Sigmoid colon (tissue), 7 donors: ENCODE results near the gene TNP2. TPM values are rescaled to one million over a fixed set of nuclear protein-coding genes. Genes with fewer than 3 reads are reported as not detected.

ENCODE experiments used
- DNase-seq: peaks from one replicate; pipeline ENCODE4 v3.0.0-alpha.2; 2019
- H3K27ac ChIP-seq, 4 donors: fragments of 200-600 bp; sonication (generic); one replicate each; pipeline ENCODE4 v1.5.1; 2016 to 2019; ENCODE audit warnings: mild to moderate bottlenecking in 1 of 4
- H3K27me3 ChIP-seq, 3 donors: fragments of 200-600 bp; sonication (generic); one replicate each; pipeline ENCODE4 v1.5.1; 2019; ENCODE audit warnings: mild to moderate bottlenecking in 1 of 3
- H3K36me3 ChIP-seq, 4 donors: fragments of 200-600 bp; sonication (generic); one replicate each; pipeline ENCODE4 v1.5.1; 2016 to 2019
- H3K4me1 ChIP-seq, 4 donors: fragments of 200-600 bp; sonication (generic); one replicate each; pipeline ENCODE4 v1.5.1; 2017 to 2019
- H3K4me3 ChIP-seq, 4 donors: fragments of 200-600 bp; sonication (generic); one replicate each; pipeline ENCODE4 v1.5.1; 2017 to 2019; ENCODE audit warnings: mild to moderate bottlenecking in 2 of 4, moderate library complexity in 1 of 4
- H3K9me3 ChIP-seq, 4 donors: fragments of 200-600 bp in 3 of 4; sonication (generic) in 3 of 4; one replicate each; pipeline versions ENCODE4 v1.5.1 to v1.6.1; 2013 to 2019
- CTCF ChIP-seq, 4 experiments: fragments of 450-650 bp in 3 of 4; fragments of 200-600 bp in 1 of 4; IDR thresholded peaks; one replicate each; pipeline ENCODE4 v1.5.1; 2016 to 2019; ENCODE audit warnings: antibody characterized with exemption in 4 of 4, mild to moderate bottlenecking in 3 of 4, moderate library complexity in 2 of 4
- EP300 ChIP-seq, 4 donors: sonication (generic); formaldehyde crosslinking; IDR thresholded peaks; one replicate each; pipeline ENCODE4 v1.6.1; 2017; ENCODE audit warnings: antibody characterized with exemption in 4 of 4
- POLR2A ChIP-seq, 2 donors: fragments of 450-650 bp; IDR thresholded peaks; one replicate each; pipeline ENCODE4 v1.6.1; 2016; ENCODE audit warnings: antibody characterized with exemption in 2 of 2, mild to moderate bottlenecking in 2 of 2, moderate library complexity in 2 of 2
- POLR2AphosphoS5 ChIP-seq, 4 donors: sonication (generic); formaldehyde crosslinking; IDR thresholded peaks; one replicate each; pipeline ENCODE4 v1.6.1; 2017; ENCODE audit warnings: antibody characterized with exemption in 4 of 4
- WGBS, 2 donors: extraction: QIAGEN DNeasy Blood & Tissue Kit; methylation state at CpG; one replicate each; pipeline ENCODE4 v1.1.7; 2013; 5-methylcytosine and 5-hydroxymethylcytosine counted together
- intact Hi-C: fragments of 100-400 bp; cut with DNase I; formaldehyde crosslinking; loops from one replicate; pipeline ENCODE4 v1.15.1; 2023
- polyA plus RNA-seq, 3 donors: library from polyadenylated mRNA; stranded (reverse); fragments of 200-250 nt; gene quantifications; one replicate each; pipeline ENCODE4 v1.2.3, GENCODE V29; 2013
- total RNA-seq, 4 donors: library from RNA; depleted of rRNA; stranded (reverse); fragments of >200 nt; gene quantifications; one replicate each; pipeline ENCODE4 v1.1.0, GENCODE V29; 2016
- donor health status: healthy with polysubstance abuse.
- donor health status: Bipolar disorder and iron deficiency.
- donor health status: healthy.

Gene TNP2
- total and polyA plus RNA-seq, 7 donors: not detected

- peaks cover 0 to 7% (median 0%) of the 10 kb centered on the region in 4 donors for H3K4me1 ChIP-seq
- H3K27me3 ChIP-seq: no peaks in the 10 kb centered on the region
- DNase-seq: no peak
- intact Hi-C loops: no loop called here
- H3K27ac ChIP-seq: no peak overlapping the region
- 95 to 96% methylated on average over 7 of the region's 7 CpGs for WGBS, 2 donors
- TF ChIP-seq CTCF (IDR thresholded peaks at IDR 0.05): no peak
- TF ChIP-seq POLR2A (IDR thresholded peaks at IDR 0.05): no peak
- TF ChIP-seq EP300 (IDR thresholded peaks at IDR 0.05): no peak
- TF ChIP-seq POLR2AphosphoS5 (IDR thresholded peaks at IDR 0.05): no peak
- no peak overlapping the region for H3K4me3 ChIP-seq
- H3K36me3 ChIP-seq: no peaks in the 10 kb centered on the region
- H3K9me3 ChIP-seq: no peaks in the 10 kb centered on the region
Observed at GRCh38 chr16:11274964-11275363, 5.8 kb upstream of the TNP2 start.

- H3K27ac ChIP-seq: no peak overlapping the region
- TF ChIP-seq CTCF (IDR thresholded peaks at IDR 0.05) (no peak), POLR2A (IDR thresholded peaks at IDR 0.05) (no peak), EP300 (IDR thresholded peaks at IDR 0.05) (no peak), POLR2AphosphoS5 (IDR thresholded peaks at IDR 0.05) (no peak)
- H3K4me3 ChIP-seq: no peak overlapping the region
Observed at GRCh38 chr16:11273721-11274324, 4.7 kb upstream of the TNP2 start.

GRCh38 chr16:11272921-11273720 is 4.0 kb upstream of the TNP2 start, which contains the start of gene PRM3:
PRM3 (minus strand) TSS chr16:11273629; CDS start chr16:11273595, 34 bp downstream.
- H3K27me3 ChIP-seq: no peaks in the 10 kb centered on the region
- no peaks in the 10 kb centered on the region for H3K9me3 ChIP-seq
- no peak within 1 kb of the TSS for H3K27ac ChIP-seq
- H3K36me3 ChIP-seq: no peaks in the 10 kb centered on the region
- no peak within 1 kb of the TSS for H3K4me3 ChIP-seq
- TF ChIP-seq POLR2AphosphoS5 (IDR thresholded peaks at IDR 0.05) (no peak), EP300 (IDR thresholded peaks at IDR 0.05) (no peak), POLR2A (IDR thresholded peaks at IDR 0.05) (no peak), CTCF (IDR thresholded peaks at IDR 0.05) (no peak)
- no peak for DNase-seq
- WGBS, 2 donors: 88 to 89% methylated on average over 30 of the region's 30 CpGs
- intact Hi-C loops: no loop called here
- peaks cover 0 to 7% (median 0%) of the 10 kb centered on the region in 4 donors for H3K4me1 ChIP-seq

More at GRCh38 chr16:11273721-11274324, 4.7 kb upstream of the TNP2 start:
- no peaks in the 10 kb centered on the region for H3K36me3 ChIP-seq
- no peak for DNase-seq
- H3K9me3 ChIP-seq: no peaks in the 10 kb centered on the region
- intact Hi-C loops: no loop called here
- peaks cover 0 to 7% (median 0%) of the 10 kb centered on the region in 4 donors for H3K4me1 ChIP-seq
- 59 to 74% methylated on average over 3 of the region's 3 CpGs for WGBS, 2 donors
- H3K27me3 ChIP-seq: no peaks in the 10 kb centered on the region

GRCh38 chr16:11272484-11272883 is 3.4 kb upstream of the TNP2 start:
- TF ChIP-seq EP300 (IDR thresholded peaks at IDR 0.05): no peak
- TF ChIP-seq CTCF (IDR thresholded peaks at IDR 0.05): no peak
- TF ChIP-seq POLR2A (IDR thresholded peaks at IDR 0.05): no peak
- no peak for TF ChIP-seq POLR2AphosphoS5 (IDR thresholded peaks at IDR 0.05)
- Histone ChIP-seq H3K4me3 (no peak overlapping the region), H3K27ac (no peak overlapping the region), H3K4me1 (peaks cover 0 to 7% (median 0%) of the 10 kb centered on the region in 4 donors), H3K36me3 (no peaks in the 10 kb centered on the region), H3K27me3 (no peaks in the 10 kb centered on the region), H3K9me3 (no peaks in the 10 kb centered on the region)
- no peak for DNase-seq
- intact Hi-C loops: no loop called here
- WGBS, 2 donors: 88 to 89% methylated on average over 6 of the region's 6 CpGs
